Hematopoietic multipotent progenitor cell treated with erythropoietin and hydrocortisone succinate and interleukin-3 and kit ligand, for 17 days (in vitro differentiated cells): ENCODE data around the gene ACSM2A.
"Not testable (repeated sequence)": the region's sequence is repeated elsewhere in the genome, so short reads cannot be mapped to it uniquely, and the experiment has no call there.

Experiments used
- DNase-seq: peaks from one replicate; pipeline ENCODE4 v3.0.0-alpha.2; 2015; ENCODE audit warnings: low spot score

The ACSM2A gene

GRCh38 chr16:20453633-20454032, 2.3 kb downstream of the ACSM2A start:
- DNase-seq: not testable (repeated sequence)

- not testable (repeated sequence) for DNase-seq
Observed at GRCh38 chr16:20459227-20459626, 7.9 kb downstream of the ACSM2A start.

- not testable (repeated sequence) for DNase-seq
Observed at GRCh38 chr16:20460313-20460712, 9.0 kb downstream of the ACSM2A start.

GRCh38 chr16:20468954-20469353, 17.6 kb downstream of the ACSM2A start:
- not testable (repeated sequence) for DNase-seq

- DNase-seq: not testable (repeated sequence)
Observed at GRCh38 chr16:20469930-20470329, 18.6 kb downstream of the ACSM2A start.

GRCh38 chr16:20470732-20471131, 19.4 kb downstream of the ACSM2A start:
- not testable (repeated sequence) for DNase-seq

- DNase-seq: not testable (repeated sequence)
Observed at GRCh38 chr16:20477188-20477744, 25.9 kb downstream of the ACSM2A start.

GRCh38 chr16:20483989-20484388, 32.7 kb downstream of the ACSM2A start:
- DNase-seq: not testable (repeated sequence)

GRCh38 chr16:20484726-20485125, 33.4 kb downstream of the ACSM2A start:
- DNase-seq: no peak

GRCh38 chr16:20485408-20485807, 34.1 kb downstream of the ACSM2A start:
- no peak for DNase-seq

GRCh38 chr16:20490994-20491393, 39.7 kb downstream of the ACSM2A start:
- not testable (repeated sequence) for DNase-seq

- DNase-seq: not testable (repeated sequence)
Observed at GRCh38 chr16:20491448-20491847, 40.1 kb downstream of the ACSM2A start.

GRCh38 chr16:20504418-20504817, 53.1 kb downstream of the ACSM2A start:
- no peak for DNase-seq

GRCh38 chr16:20507280-20507679, 56.0 kb downstream of the ACSM2A start:
- DNase-seq: no peak

GRCh38 chr16:20510323-20510722, 59.0 kb downstream of the ACSM2A start:
- no peak for DNase-seq

GRCh38 chr16:20515688-20516090, 64.4 kb downstream of the ACSM2A start:
- DNase-seq: no peak

GRCh38 chr16:20517149-20517548, 65.8 kb downstream of the ACSM2A start:
- DNase-seq: no peak

- no peak for DNase-seq
Observed at GRCh38 chr16:20519231-20519630, 67.9 kb downstream of the ACSM2A start.

GRCh38 chr16:20520103-20520502, 68.8 kb downstream of the ACSM2A start:
- no peak for DNase-seq

GRCh38 chr16:20531795-20532194, 80.5 kb downstream of the ACSM2A start:
- not testable (repeated sequence) for DNase-seq

GRCh38 chr16:20532284-20532792, 81.0 kb downstream of the ACSM2A start:
- DNase-seq: not testable (repeated sequence)

GRCh38 chr16:20536669-20537068, 85.3 kb downstream of the ACSM2A start:
- DNase-seq: not testable (repeated sequence)
